ENCODE data around the gene LRBA. TPM values are rescaled to one million over a fixed set of nuclear protein-coding genes. Genes with fewer than 3 reads are reported as not detected.

The LRBA gene
- total and polyA plus RNA-seq, 9 of the 15 experiments (the other 6 are each of a cell fraction or from before 2014, with no cell fraction given), result 24.2 to 88.7 (median 59.7) TPM

GRCh38 chr4:150543042-150543441, 472.0 kb downstream of the LRBA start:
- intact Hi-C loops (cut with micrococcal nuclease) (loop anchor here (5.0 kb wide), 1 partner anchor 226 kb away; no protein-coding TSS in a partner anchor), in situ Hi-C loops (cut with MboI) (no loop called here)
- no TSS peak for BruUV-seq (replicated peaks)
- TF ChIP-seq SNIP1 (IDR thresholded peaks at IDR 0.05; ENCODE audit: low read depth) (no peak), HDAC8 (tag; IDR thresholded peaks at IDR 0.05) (no peak), CBFA2T3 (IDR thresholded peaks at IDR 0.05) (peak; percentile 68), POLR2H (tag; IDR thresholded peaks at IDR 0.05; ENCODE audit: low read depth) (0 out of 2 replicates have a peak, but pooled peaks have one; percentile 36), PML (IDR thresholded peaks at IDR 0.05; ENCODE audit: low read length) (no peak), KHSRP (IDR thresholded peaks at IDR 0.05) (no peak), TCF3 (CRISPR knock-in tag; IDR thresholded peaks at IDR 0.05) (peak; percentile 76), NR3C1 (CRISPR knock-in tag; IDR thresholded peaks at IDR 0.05) (no peak), HDAC1 (IDR thresholded peaks at IDR 0.05) (0 out of 4 replicates have a peak, but pooled peaks of 1 of the 2 experiments have one; percentile 34), TEAD4 (IDR thresholded peaks at IDR 0.05; ENCODE audit: low read length) (peak; percentile 66; the same call in 1 of the 2 replicates), TEAD4 (CRISPR knock-in tag; IDR thresholded peaks at IDR 0.05; ENCODE audit: borderline replicate concordance) (no peak), TAF15 (IDR thresholded peaks at IDR 0.05; ENCODE audit: low read depth, low read length) (no peak), EP400 (IDR thresholded peaks at IDR 0.05) (0 out of 2 replicates have a peak, but pooled peaks have one; percentile 25), ELF2 (CRISPR knock-in tag; IDR thresholded peaks at IDR 0.05) (no peak), ZNF586 (CRISPR knock-in tag; conservative IDR thresholded peaks at IDR 0.05) (no peak), ZBTB40 (IDR thresholded peaks at IDR 0.05) (peak; percentile 84), ZBTB40 (CRISPR knock-in tag; IDR thresholded peaks at IDR 0.05) (no peak)

More at GRCh38 chr4:150543042-150543441, 472.0 kb downstream of the LRBA start:
- Histone ChIP-seq H3K4me2 (ENCODE audit: insufficient read depth, low read length) (peak overlapping the region; percentile 2; the same call in 1 of the 2 replicates), H4K20me1 (replicated peaks; ENCODE audit: control insufficient read depth, insufficient read depth, low read length) (no peaks in the 10 kb centered on the region), H3K27ac (ENCODE audit: extremely low read depth, low read depth, low read length) (peak overlapping the region; percentile 71; the same call in 2 of the 3 replicates), H3K9ac (ENCODE audit: insufficient read depth in 1 of 2, low read depth in 2 of 2, low read length in 2 of 2) (peak overlapping the region in 1 of 2 experiments; percentile 8; a peak in 1 of 4 replicates), H3K4me3 (no peak overlapping the region), H2AFZ (ENCODE audit: low read depth, low read length) (peak overlapping the region; percentile 37; the same call in 1 of the 2 replicates), H3K36me3 (ENCODE audit: control insufficient read depth, insufficient read depth, low read length) (no peaks in the 10 kb centered on the region), H3K9me1 (ENCODE audit: control insufficient read depth, insufficient read depth, low read length) (no peaks in the 10 kb centered on the region), H3K79me2 (ENCODE audit: control insufficient read depth, insufficient read depth, low read length) (no peaks in the 10 kb centered on the region), H3K9me3 (replicated peaks; ENCODE audit: control insufficient read depth, insufficient read depth, low read depth, low read length) (no peaks in the 10 kb centered on the region), H3K27me3 (ENCODE audit: control insufficient read depth in 2 of 2, insufficient read depth in 2 of 2, low read length in 2 of 2) (no peaks in the 10 kb centered on the region), H3K4me1 (replicated peaks in 1 of 2; ENCODE audit: control insufficient read depth in 2 of 2, insufficient read depth in 2 of 2, low read length in 2 of 2) (peaks cover 13 to 51% of the 10 kb centered on the region in 2 experiments)
- ChIA-PET CTCF (ENCODE audit: low intra/inter-chr PET ratio) (no interaction called here), POLR2A (no interaction called here)
- ATAC-seq (peak; percentile 11; the same call in 2 of the 3 replicates), DNase-seq (ENCODE audit: extremely low read depth in 1 of 4, low spot score in 3 of 4) (peak; percentile 19 to 41 (median 24)), FAIRE-seq (peak; percentile 71)
- 0% methylated on average over 1 of the region's 1 CpG for WGBS (ENCODE audit: insufficient coverage, low coverage, missing lambda C conversion rate)

All from K562 (cell line).